GM12865 (cell line): ENCODE data around the gene ANKRD28.
A peak's percentile ranks its signal among the peaks of the same experiment; 100 is the strongest.

Source experiments
- DNase-seq: peaks from one replicate; pipeline ENCODE4 v3.0.0; 2010; ENCODE audit warnings: low read depth
- H3K4me3 ChIP-seq: 2 replicates; pipeline ENCODE4 v1.5.1; 2011; ENCODE audit warnings: mild to moderate bottlenecking, low read depth, low read length, control low read depth
- CTCF ChIP-seq: IDR thresholded peaks from 2 replicates; pipeline ENCODE4 v1.5.1; 2011; ENCODE audit warnings: low read length, control low read depth, low read depth, inconsistent platforms; ENCODE audit not compliant: insufficient read depth; ENCODE audit errors: missing control alignments

ANKRD28 gene

GRCh38 chr3:15796771-15797641, 773 bp downstream of the ANKRD28 start:
- DNase-seq = peak; percentile 40
- no peak for TF ChIP-seq CTCF
- peak overlapping the region; percentile 67 for H3K4me3 ChIP-seq

- DNase-seq = no peak
Measured at GRCh38 chr3:15796331-15796730, 1.4 kb downstream of the ANKRD28 start.

GRCh38 chr3:15795651-15796308, 2.0 kb downstream of the ANKRD28 start:
- H3K4me3 ChIP-seq = peak overlapping the region; percentile 67
- no peak for TF ChIP-seq CTCF
- DNase-seq = peak; percentile 74

More at GRCh38 chr3:15796331-15796730, 1.4 kb downstream of the ANKRD28 start:
- peak overlapping the region; percentile 67 for H3K4me3 ChIP-seq
- no peak for TF ChIP-seq CTCF

GRCh38 chr3:15794842-15795650, 2.7 kb downstream of the ANKRD28 start:
- H3K4me3 ChIP-seq = peak overlapping the region; percentile 67
- DNase-seq = no peak
- TF ChIP-seq CTCF = no peak

- DNase-seq = peak; percentile 72
- no peak for TF ChIP-seq CTCF
- peak overlapping the region; percentile 67 for H3K4me3 ChIP-seq
Measured at GRCh38 chr3:15794303-15794771, 3.4 kb downstream of the ANKRD28 start.

- no peak for DNase-seq
- no peak overlapping the region for H3K4me3 ChIP-seq
- TF ChIP-seq CTCF = no peak
Measured at GRCh38 chr3:15791525-15791924, 6.3 kb downstream of the ANKRD28 start.
